Activated naive CD8-positive, alpha-beta T cell treated with anti-CD3 and anti-CD28 coated beads, Interleukin-2, amount 50 U/mL, for 16 hours (primary cell): ENCODE data around the gene KCNJ16.

ENCODE experiments used
- DNase-seq: peaks from one replicate; pipeline ENCODE4 v3.0.0-alpha.2; 2020; ENCODE audit warnings: low read depth, low spot score

Gene KCNJ16

DNA sequence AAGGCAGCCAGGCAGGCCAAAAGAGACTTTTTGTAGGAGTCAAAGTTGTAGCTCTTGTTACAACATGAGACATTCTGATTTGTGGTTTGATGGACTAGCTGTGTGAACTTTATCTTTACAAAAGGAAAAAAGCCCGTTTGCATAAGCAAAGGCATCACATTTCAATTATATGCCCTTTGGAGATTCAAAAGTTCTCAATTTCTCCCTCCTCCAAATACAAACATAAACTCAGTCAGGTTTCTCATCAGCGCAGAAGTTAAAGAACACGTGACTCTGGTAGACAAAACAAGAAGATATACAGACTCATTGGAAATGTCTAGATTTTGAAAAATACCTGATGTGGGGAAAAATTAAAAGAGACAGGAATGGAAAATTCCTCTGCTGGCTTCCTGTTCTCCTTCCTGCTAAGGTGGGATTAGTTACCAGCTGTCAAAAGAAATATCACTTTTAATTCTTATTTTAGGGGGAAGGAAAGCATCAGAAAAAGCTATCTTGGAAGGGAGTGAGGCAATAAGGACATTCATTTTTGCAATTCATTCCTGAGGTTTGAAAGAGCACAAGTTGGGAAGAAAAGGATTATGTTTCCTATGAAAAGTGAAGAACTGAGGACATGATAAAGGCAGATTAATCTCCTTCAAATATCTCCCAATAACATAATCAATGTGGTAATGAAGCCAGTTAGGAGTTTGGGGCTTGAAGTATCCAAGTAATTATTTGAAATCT, 4.6 kb upstream of the KCNJ16 start:
- DNase-seq: no peak

DNA sequence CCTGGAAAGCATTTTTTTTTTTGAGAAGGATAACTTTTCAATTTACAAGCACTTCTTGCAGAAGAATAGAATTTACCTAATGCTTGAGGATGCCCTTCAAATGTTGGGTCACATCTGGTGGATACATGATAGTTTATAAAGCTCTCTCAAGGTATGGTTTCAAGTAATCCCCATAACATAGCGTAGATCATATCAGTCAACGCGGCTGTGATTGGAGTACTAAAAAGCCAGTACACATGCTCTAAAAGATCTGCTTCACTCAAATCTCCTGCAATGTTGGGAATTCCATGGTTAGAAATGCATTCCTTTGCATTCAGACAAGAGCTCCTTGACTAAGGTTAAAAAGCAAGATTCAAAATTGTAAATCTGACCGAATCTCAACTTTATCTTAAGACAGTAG, 3.9 kb upstream of the KCNJ16 start:
- no peak for DNase-seq

- no peak for DNase-seq
Measured at GRCh38 chr17:70071620-70072019, 3.4 kb upstream of the KCNJ16 start.

DNA sequence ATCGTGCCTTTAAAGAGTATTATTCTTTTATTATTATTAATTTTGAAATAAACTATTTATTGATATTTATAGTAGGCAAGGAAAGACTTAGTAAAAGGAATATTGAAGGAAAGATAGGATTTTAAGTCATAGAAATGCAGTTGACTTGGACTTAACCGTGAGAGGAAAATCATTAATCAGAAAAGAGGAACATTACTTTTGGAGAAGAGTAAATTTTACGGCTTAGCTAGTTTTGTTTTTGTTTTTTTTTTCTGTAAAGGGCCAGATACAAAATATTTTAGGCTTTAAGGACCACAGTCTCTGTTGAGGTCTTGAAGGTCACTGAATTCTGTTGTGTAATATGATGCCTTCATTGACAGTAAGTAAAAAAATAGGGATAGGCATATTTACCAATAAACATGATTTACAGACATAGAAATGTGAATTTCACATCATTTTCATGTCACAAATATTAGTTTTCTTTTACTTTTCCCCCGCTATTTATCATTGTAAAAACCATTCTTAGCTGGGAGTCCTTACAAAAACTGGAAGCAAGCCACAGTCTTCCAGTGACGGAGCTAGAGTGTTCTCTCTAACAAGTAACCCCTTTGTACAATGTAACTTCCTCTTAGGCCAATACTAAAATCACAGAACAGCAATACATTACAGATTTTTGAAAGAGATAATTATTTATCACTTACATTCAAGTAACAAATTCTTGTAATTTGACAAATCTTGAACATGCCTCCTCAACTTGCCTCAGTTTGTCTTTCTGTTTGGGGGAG, 2.3 kb upstream of the KCNJ16 start:
- DNase-seq: no peak

GRCh38 chr17:70073310-70073709, 1.7 kb upstream of the KCNJ16 start:
- DNase-seq: no peak

DNA sequence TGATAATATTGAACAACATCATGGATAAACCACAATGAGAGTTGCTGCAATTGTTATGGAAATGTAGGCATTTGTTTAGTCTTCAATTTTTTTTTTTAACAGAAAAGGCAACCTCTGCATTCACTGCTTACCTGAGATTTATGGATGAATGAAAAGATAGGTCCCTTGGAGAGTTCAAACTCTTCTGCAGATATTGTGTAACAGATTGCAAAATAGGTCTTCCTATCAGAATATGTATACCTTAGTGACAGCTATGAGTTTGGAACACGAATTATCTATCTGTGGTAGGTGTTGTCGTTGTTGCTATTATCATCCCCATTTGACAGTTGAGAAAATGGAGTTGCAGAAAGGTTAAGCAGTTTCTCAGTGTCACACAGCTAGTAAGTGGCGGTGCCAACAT, 1.2 kb upstream of the KCNJ16 start:
- no peak for DNase-seq

DNA sequence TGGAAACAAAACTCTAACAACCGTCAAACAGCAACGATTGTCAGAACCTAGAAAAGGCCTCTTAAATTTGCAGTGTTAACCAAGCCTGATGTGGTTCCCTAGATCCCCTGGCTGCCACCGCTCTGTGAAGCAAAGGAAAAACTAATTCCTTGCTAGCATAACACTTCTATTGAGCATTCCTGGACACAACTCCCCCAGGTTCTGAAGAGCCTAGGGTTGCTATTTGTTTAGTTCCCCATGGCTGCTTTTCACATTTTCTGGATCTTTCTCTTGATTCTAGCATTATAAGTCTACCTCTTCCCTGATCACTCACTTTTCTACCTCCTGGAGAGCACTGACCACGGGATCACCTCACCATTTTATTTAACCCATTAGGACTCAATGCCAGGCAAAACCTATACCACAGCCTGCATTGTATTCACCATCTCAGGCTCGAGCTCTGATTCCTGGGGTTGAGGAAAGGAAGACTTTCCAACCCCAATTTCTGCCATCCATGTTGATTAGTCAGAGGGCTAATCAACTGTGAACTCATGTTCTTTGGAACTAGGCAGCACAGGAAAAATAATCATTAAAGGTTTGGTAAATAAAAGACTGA, 692 bp upstream of the KCNJ16 start:
- no peak for DNase-seq

- DNase-seq: no peak
Measured at GRCh38 chr17:70076189-70076588, 1.2 kb downstream of the KCNJ16 start.

GRCh38 chr17:70076831-70077230, 1.8 kb downstream of the KCNJ16 start:
- no peak for DNase-seq

GRCh38 chr17:70078549-70078948, 3.5 kb downstream of the KCNJ16 start:
- no peak for DNase-seq

- no peak for DNase-seq
Measured at GRCh38 chr17:70078994-70079531, 4.0 kb downstream of the KCNJ16 start.

GRCh38 chr17:70080541-70081347, 5.7 kb downstream of the KCNJ16 start:
- no peak for DNase-seq

DNA sequence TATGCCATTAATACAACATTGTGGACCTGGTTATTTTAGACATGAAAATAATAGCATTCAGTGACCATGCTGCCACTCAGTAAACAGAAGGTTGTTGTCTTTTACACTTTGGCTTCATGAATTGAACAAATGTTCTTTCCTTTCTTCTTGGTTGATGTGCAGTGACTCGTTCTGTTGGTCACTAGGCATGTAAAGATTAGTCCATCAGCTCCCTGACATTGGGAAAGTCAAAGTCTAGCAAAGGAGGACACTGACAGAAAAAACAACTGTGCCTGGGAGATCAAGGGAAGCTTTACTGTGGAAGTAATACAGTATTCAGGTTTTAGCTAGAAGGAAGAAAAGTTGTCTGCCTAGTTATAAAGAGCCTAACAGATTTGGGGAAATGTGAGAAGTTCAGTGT, 6.9 kb downstream of the KCNJ16 start:
- DNase-seq: no peak

- no peak for DNase-seq
Measured at GRCh38 chr17:70084476-70084875, 9.5 kb downstream of the KCNJ16 start.

- DNase-seq: no peak
Measured at GRCh38 chr17:70086516-70086915, 11.5 kb downstream of the KCNJ16 start.

GRCh38 chr17:70089513-70090148, 14.6 kb downstream of the KCNJ16 start:
- DNase-seq: no peak

DNA sequence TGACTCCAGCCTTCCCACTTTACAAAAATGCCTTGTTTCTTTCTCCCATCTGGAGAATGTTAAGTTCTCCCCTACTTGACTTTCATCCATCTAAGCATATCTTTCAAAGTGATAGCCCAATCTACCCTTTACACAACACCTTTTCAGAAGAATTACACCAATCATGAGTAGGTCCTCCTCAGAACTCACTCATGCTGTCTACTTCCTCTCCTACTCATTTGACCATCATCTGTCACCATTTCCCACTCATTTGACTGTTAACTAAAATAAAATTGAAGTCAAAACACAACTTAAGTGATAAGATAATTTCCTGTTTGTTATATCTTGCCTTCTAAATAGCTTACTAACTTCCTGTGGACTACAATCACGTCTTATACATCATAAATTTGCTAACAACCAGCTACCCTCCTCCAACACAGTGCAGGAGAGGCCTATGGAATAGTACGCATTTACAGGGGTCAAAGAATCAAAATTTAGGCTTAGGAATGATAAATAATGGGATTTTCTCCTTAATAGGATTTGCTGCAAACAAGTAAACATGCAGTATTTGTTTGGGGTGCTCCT, 16.1 kb downstream of the KCNJ16 start:
- no peak for DNase-seq

- DNase-seq: no peak
Measured at GRCh38 chr17:70091696-70092095, 16.7 kb downstream of the KCNJ16 start.

GRCh38 chr17:70093163-70093562, 18.1 kb downstream of the KCNJ16 start:
- DNase-seq: no peak

GRCh38 chr17:70095455-70095854, 20.4 kb downstream of the KCNJ16 start:
- no peak for DNase-seq

- no peak for DNase-seq
Measured at GRCh38 chr17:70096861-70097260, 21.8 kb downstream of the KCNJ16 start.
